HG03108 (cell line): ENCODE results near the gene CAMK2G.
"Not testable (repeated sequence)": the region's sequence is repeated elsewhere in the genome, so short reads cannot be mapped to it uniquely, and the experiment has no call there.

Experiments
- ATAC-seq: cut with Tn5 transposase; IDR thresholded peaks from one replicate; pipeline ENCODE4 v1.9.1; 2021; ENCODE audit warnings: moderate library complexity; ENCODE audit not compliant: unreplicated experiment

The CAMK2G gene

DNA sequence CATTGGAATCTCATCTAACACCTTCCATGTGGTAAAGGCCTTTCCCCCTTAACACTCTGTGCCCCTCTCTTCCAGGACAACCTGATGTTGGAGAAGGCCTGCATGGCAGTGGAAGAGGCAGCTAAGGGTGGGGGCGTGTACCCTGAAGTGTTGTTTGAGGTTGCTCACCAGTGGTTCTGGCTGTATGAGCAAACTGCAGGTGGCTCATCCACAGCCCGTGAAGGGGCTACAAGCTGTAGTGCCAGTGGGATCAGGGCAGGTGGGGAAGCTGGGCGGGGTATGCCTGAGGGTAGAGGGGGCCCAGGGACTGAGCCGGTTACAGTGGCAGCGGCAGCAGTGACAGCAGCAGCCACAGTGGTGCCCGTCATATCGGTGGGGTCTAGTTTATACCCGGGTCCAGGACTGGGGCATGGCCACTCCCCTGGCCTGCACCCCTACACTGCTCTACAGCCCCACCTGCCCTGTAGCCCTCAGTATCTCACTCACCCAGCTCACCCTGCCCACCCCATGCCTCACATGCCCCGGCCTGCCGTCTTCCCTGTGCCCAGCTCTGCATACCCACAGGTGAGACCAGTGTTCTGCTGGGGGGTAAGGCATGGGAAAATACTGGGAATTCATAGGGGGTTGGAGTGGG is 75.3 kb downstream of the CAMK2G start:
- ATAC-seq, result no peak

- no peak for ATAC-seq
These were observed 76.3 kb downstream of the CAMK2G start for GRCh38 chr10:73798087-73798486.

DNA sequence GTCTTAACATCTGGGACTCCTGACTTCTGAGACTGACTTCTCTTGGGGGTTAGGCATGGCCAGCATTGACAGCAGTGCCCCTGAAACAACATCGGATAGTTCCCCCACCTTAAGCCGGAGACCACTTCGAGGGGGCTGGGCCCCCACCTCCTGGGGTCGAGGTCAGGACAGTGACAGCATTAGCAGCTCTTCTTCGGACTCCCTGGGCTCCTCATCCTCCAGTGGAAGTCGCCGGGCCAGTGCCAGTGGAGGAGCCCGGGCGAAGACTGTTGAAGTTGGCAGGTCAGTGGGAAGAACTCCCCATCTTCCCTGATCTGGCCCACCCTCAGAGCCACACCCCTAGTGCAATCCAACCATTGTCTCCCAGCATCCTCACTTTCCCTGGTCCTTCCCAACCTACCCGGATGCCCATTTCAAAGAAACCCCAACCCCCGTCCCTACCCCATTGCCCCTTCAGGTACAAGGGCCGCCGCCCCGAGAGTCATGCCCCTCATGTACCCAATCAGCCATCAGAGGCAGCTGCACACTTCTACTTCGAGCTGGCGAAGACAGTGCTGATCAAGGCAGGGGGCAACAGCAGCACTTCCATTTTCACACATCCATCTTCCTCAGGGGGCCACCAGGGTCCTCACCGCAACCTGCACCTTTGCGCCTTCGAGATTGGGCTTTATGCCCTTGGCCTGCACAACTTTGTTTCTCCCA is 76.9 kb downstream of the CAMK2G start:
- no peak for ATAC-seq

DNA sequence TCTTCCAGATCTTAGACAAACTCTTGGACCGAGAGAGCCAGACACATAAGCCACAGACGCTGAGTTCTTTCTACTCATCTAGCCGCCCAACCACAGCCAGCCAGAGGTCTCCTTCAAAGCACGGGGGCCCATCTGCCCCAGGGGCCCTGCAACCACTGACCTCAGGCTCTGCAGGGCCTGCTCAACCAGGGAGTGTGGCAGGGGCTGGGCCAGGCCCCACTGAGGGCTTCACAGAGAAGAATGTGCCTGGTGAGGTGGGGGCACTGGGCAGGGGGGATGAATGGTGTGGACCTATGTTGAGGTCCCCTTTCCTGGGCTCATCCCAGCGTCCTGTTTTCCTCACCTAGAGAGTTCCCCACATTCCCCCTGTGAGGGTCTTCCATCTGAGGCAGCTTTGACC is 77.6 kb downstream of the CAMK2G start:
- ATAC-seq, result no peak

DNA sequence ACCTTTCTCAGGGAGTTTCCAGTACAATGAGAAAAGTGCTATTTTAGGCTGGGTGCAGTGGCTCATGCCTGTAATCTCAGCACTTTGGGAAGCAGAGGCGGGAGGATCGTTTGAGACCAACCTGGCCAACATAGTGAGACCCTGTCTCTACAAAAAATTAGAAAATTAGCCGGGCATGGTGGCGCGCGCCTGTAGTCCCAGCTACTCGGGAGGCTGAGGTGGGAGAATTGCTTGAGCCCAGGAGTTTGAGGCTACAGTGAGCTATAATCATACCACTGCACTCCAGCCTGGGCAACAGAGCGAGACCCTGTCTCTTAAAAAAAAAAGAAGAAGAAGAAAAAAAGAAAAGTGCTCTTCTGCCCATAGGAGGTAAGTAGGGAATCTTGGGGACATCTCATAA is 78.3 kb downstream of the CAMK2G start:
- ATAC-seq, result not testable (repeated sequence)

- not testable (repeated sequence) for ATAC-seq
These were observed 78.9 kb downstream of the CAMK2G start for GRCh38 chr10:73795491-73795890.

DNA sequence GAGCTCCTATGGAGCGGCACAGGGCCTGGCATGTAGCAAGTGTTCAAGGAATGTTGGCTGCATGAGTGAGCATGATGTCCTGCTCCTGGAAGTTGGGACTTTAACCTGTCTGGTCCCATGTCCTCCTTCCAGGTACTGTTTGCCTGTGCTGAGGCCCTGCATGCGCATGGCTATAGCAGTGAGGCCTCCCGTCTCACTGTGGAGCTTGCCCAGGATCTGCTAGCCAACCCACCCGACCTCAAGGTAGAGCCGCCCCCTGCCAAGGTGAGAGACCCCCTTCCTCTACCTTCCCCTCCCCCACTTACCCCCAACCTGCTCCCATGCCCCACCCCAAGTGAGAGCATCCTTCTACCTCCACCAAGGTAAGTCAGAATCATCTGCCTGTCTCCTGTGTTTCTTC is 80.9 kb downstream of the CAMK2G start:
- ATAC-seq, result no peak

DNA sequence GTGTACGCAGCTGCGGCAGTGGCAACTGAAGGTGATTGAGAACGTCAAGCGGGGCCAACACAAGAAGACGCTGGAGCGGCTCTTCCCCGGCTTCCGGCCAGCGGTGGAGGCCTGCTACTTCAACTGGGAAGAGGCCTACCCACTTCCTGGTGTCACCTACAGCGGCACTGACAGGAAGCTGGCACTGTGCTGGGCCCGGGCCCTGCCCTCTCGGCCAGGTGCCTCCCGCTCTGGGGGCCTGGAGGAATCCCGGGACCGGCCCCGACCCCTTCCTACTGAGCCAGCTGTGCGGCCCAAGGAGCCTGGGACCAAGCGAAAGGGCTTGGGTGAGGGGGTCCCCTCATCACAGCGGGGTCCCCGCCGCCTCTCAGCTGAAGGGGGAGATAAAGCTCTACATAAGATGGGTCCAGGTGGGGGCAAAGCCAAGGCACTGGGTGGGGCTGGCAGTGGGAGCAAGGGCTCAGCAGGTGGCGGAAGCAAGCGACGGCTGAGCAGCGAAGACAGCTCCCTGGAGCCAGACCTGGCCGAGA is 82.4 kb downstream of the CAMK2G start:
- no peak for ATAC-seq

- no peak for ATAC-seq
These were observed 83.3 kb downstream of the CAMK2G start for GRCh38 chr10:73790886-73791625.

- ATAC-seq, result no peak
These were observed 84.7 kb downstream of the CAMK2G start for GRCh38 chr10:73789659-73790055.

DNA sequence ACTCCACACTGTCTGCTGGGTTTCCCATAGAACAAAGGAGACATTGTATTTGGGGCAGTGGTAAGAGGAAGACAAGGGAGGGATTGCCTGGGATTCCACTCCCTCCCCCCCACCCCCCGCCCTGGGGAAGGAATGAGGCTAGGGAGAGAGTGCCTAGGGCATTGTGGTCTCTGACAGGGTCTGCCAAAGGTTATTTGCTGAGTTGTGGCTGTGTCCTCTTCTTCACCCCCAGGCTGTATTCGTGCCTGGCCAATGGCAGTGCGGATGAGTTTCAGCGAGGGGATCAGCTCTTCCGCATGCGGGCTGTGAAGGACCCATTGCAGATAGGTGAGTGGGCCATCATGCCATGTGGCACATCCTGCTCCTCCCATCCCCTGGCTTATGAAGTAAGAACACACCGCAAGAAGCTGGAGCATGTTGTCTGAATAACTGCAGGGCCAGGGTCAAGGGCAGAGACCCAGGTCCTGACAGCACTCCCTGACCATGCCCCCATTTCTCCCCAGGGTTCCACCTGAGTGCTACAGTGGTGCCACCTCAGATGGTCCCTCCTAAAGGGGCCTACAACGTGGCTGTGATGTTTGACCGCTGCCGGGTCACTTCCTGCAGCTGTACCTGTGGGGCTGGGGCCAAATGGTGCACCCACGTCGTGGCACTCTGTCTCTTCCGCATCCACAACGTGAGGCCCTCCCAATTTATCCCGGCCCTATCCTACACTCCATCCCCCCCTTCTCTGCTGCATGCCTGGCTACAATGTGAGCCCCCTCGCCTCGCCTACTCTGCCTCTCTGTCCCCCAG is 85.3 kb downstream of the CAMK2G start:
- no peak for ATAC-seq

- ATAC-seq, result not testable (repeated sequence)
These were observed 87.1 kb downstream of the CAMK2G start for GRCh38 chr10:73787031-73787800.

- no peak for ATAC-seq
These were observed 87.9 kb downstream of the CAMK2G start for GRCh38 chr10:73786512-73786885.

DNA sequence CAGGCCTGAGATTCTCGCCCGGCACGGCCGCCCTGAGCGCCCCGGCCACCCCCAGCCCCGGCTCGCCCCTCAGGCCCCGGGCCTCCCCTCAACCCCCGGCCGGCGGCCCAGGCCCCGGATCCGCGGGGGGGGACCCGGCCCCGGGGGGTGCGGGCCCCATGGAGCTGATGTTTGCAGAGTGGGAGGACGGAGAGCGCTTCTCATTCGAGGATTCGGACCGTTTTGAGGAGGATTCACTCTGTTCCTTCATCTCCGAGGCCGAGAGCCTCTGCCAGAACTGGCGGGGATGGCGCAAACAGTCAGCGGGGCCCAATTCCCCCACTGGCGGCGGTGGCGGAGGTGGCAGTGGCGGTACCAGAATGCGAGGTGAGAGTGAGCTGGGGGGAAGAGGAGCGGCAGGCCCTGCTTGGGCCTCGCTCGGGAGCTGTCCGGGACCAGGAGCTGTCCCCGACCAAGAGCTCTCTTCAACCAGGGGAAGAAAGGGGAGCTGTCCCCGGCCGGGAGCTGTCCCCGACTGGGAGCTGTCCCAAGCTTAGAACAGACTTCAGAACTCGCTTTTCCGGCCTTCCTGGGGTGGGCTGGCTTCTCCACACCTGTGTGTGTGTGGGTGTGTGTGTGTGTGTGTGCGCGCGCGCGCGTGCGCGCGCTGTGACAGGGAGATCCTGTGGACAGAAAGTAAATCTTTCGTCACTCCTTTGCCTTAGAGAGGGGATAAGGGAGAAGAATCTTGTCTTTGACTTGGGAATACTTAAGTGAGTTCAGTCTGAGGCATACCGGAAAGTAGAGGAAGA is 88.4 kb downstream of the CAMK2G start:
- ATAC-seq, result peak; percentile 4

DNA sequence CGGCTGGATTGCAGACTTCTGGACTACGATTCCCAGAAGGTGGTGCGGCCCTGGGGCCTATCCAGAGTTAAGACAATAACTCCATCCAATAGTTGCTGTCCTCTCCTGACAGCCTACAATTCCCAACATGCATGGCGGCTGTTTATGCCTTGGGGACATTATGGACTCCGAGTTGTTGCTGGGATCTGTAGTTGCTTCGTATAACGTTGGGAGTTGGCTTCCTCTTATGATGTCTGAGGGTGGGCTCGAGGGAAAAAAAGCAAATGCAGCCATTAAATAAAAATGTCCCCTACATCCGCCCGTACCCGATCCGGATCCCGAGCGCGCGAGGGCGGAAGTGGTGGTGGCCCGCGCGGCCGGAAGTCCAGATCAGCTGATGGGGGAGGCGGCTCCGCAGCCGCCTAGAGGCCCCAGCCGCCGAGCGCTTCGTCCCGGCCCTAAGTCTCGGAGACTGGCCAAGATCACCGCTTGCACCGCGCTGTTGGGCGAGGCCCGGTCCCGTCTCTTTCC is 89.1 kb downstream of the CAMK2G start, which contains the start of gene ZSWIM8:
TSS of gene ZSWIM8 (plus strand) at position 396 of the 510 bp plus-strand sequence. CDS start 273 bp downstream, outside the sequence.
- peak; percentile 79 for ATAC-seq

- no peak for ATAC-seq
These were observed 91.6 kb downstream of the CAMK2G start for GRCh38 chr10:73782749-73783085.

DNA sequence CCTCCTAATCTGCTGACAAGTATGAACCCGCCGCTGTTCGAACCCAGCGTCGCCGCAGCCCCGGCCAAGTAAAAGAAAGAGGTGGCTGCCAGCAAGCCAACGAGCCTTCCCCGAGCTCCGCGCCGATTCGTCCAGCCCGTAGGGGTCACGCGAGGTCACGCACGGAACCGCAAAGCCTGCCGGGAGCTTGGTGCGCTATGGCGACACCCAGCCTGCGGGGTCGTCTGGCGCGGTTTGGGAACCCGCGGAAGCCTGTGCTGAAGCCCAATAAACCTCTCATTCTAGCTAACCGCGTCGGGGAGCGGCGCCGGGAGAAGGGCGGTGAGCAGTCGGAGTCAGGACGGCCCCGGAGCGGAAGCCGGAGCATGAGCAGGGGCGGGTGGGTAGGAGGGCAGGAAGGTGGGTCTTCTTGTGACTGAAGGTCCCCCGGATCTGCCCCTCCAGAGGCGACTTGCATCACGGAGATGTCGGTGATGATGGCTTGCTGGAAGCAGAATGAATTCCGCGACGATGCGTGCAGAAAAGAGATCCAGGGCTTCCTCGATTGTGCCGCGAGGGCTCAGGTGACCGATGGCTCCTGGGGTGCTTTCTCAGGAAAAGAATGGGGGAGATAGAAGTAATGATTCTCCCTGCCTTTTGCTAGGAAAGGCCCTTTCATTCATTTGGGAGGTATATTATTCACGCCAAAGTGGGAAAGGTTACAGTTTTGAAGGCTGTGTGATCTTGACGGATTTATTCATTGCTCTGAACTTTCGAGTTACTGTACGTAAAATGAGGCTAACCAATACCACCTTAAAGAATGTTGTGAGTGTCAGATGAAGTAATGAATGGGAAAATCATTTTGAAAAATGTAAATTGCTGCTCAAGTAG is 92.2 kb downstream of the CAMK2G start, which contains the start of gene CHCHD1:
TSS of gene CHCHD1 (plus strand) at position 170 of the 870 bp plus-strand sequence. CDS start at position 198, 28 bp downstream.
- ATAC-seq, result no peak

DNA sequence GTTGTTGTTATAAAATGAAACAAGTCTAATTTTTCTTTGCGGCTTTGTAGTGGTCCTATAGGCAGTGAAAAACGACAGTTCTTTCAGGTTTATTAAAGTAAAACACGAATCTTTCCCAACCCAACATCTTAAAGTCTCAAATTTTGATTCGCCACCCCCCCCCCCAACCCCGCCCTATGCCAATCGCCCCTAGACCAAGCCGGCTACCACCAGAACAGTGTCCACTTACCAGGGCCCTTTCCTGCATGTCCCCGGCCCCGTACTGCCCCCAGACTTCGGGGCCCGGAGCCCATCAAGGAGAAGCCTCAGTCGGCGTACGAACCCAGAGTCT is 92.8 kb downstream of the CAMK2G start:
- ATAC-seq, result no peak
